MCF 10A (cell line): ENCODE results near the gene DDC. TPM values are rescaled to one million over a fixed set of nuclear protein-coding genes. Genes with fewer than 3 reads are reported as not detected.

Experiments used
- BruUV-seq: library from RNA; stranded (reverse); fragments of 400-500 nt; replicated peaks from 2 replicates; lab custom pipeline; 2021; lab: Mats Ljungman, UMichigan
- CTCF ChIA-PET: fragments of 300-600 bp; sonication (Branson Sonifier 250); formaldehyde crosslinking; extraction: SDS; loops from one replicate; lab custom pipeline; 2021; ENCODE audit warnings: antibody characterized with exemption, inconsistent platforms; lab: Yijun Ruan, JAX
- POLR2A ChIA-PET: fragments of 300-600, 350-650 bp; sonication (Branson Sonifier 250); formaldehyde crosslinking; extraction: SDS; loops from one replicate; lab custom pipeline; 2020; ENCODE audit warnings: antibody characterized with exemption, inconsistent platforms; lab: Yijun Ruan, JAX
- DNase-seq: peaks from one replicate; pipeline ENCODE4 v3.0.0-alpha.2; 2018; ENCODE audit not compliant: unreplicated experiment
- H3K27ac Mint-ChIP-seq: one replicate; pipeline ENCODE4 v1.8.0; 2022; ENCODE audit warnings: mild to moderate bottlenecking, low read depth, mixed read lengths; ENCODE audit not compliant: unreplicated experiment
- H3K27me3 Mint-ChIP-seq: one replicate; pipeline ENCODE4 v1.8.0; 2022; ENCODE audit warnings: mixed read lengths; ENCODE audit not compliant: insufficient read depth, unreplicated experiment
- H3K36me3 Mint-ChIP-seq: one replicate; pipeline ENCODE4 v1.8.0; 2022; ENCODE audit warnings: mild to moderate bottlenecking, moderate library complexity, mixed read lengths; ENCODE audit not compliant: insufficient read depth, unreplicated experiment
- H3K4me1 Mint-ChIP-seq: one replicate; pipeline ENCODE4 v1.8.0; 2022; ENCODE audit warnings: mixed read lengths; ENCODE audit not compliant: insufficient read depth, unreplicated experiment
- H3K4me3 Mint-ChIP-seq: one replicate; pipeline ENCODE4 v1.8.0; 2022; ENCODE audit warnings: mild to moderate bottlenecking, moderate library complexity, mixed read lengths; ENCODE audit not compliant: unreplicated experiment
- H3K9me3 Mint-ChIP-seq: one replicate; pipeline ENCODE4 v1.8.0; 2022; ENCODE audit warnings: mixed read lengths; ENCODE audit not compliant: unreplicated experiment
- intact Hi-C: fragments of 100-400 bp; cut with micrococcal nuclease; formaldehyde crosslinking; loops from 2 replicates; pipeline ENCODE4 v1.14.1; 2022
- total RNA-seq: library from RNA; stranded (reverse); gene quantifications from 2 replicates; pipeline ENCODE4 v1.2.3, GENCODE V29; 2022
- TF ChIP-seq, protein P1 (sequence below): fragments of 200-600 bp; IDR thresholded peaks from one replicate; pipeline ENCODE4 v1.8.0; 2022; ENCODE audit warnings: antibody characterized with exemption, mild to moderate bottlenecking; ENCODE audit not compliant: unreplicated experiment

Gene DDC
- total RNA-seq, 1 experiment from 2014 or later: 0.79 TPM

DNA sequence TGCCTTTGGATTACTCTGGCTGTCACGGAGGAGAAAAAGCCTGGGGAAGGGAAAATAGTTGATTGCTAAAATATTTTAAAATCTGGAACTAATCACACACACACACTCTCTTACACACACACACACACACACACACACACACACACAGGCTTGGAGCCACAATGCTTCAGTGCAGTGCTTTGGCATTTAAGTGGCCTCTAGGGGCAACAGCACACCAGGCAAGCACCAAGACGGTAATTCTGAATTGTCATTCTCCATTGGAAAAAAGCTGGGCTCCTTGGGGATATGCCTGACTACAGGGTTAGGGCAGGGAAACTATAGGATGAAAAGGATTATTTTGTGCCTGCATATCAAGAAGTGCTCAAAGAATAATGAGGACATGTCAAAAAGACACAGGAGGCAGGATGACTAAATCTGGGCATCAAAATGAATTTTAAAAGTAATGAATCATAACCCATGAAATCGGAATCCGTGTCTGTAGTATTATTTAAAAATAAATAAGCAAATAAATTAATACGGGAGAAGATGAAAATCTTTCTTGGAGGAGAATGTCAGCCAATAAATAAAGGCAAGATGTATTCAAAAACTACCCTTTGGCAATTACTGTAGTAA, 30.4 kb upstream of the DDC start:
- ChIA-PET POLR2A (no interaction called here), CTCF (interaction anchor here (0.5 to 1.5 kb wide), 8 partner anchors 9 to 744 kb away, joined by 3 to 8 read pairs (median 4); no protein-coding TSS in a partner anchor)
- TF ChIP-seq, protein P1, sequence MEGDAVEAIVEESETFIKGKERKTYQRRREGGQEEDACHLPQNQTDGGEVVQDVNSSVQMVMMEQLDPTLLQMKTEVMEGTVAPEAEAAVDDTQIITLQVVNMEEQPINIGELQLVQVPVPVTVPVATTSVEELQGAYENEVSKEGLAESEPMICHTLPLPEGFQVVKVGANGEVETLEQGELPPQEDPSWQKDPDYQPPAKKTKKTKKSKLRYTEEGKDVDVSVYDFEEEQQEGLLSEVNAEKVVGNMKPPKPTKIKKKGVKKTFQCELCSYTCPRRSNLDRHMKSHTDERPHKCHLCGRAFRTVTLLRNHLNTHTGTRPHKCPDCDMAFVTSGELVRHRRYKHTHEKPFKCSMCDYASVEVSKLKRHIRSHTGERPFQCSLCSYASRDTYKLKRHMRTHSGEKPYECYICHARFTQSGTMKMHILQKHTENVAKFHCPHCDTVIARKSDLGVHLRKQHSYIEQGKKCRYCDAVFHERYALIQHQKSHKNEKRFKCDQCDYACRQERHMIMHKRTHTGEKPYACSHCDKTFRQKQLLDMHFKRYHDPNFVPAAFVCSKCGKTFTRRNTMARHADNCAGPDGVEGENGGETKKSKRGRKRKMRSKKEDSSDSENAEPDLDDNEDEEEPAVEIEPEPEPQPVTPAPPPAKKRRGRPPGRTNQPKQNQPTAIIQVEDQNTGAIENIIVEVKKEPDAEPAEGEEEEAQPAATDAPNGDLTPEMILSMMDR: peak; percentile 23
- peak; percentile 36 for DNase-seq
- Mint-ChIP-seq H3K36me3 (peaks cover 54% of the 10 kb centered on the region), H3K4me1 (no peaks in the 10 kb centered on the region), H3K4me3 (no peak overlapping the region), H3K9me3 (no peaks in the 10 kb centered on the region), H3K27ac (no peak overlapping the region), H3K27me3 (no peaks in the 10 kb centered on the region)
- BruUV-seq: no TSS peak
- intact Hi-C loops: no loop called here

- Mint-ChIP-seq H3K9me3 (no peaks in the 10 kb centered on the region), H3K36me3 (peaks cover 54% of the 10 kb centered on the region), H3K27ac (no peak overlapping the region), H3K4me1 (no peaks in the 10 kb centered on the region), H3K27me3 (no peaks in the 10 kb centered on the region), H3K4me3 (no peak overlapping the region)
- intact Hi-C loops: no loop called here
- TF ChIP-seq, protein P1: no peak
- no peak for DNase-seq
- CTCF ChIA-PET: interaction anchor here (0.5 to 1.5 kb wide), 8 partner anchors 8 to 566 kb away, joined by 3 to 8 read pairs (median 4); no protein-coding TSS in a partner anchor
- POLR2A ChIA-PET: no interaction called here
- no TSS peak for BruUV-seq
Observed at GRCh38 chr7:50594734-50595485, 29.7 kb upstream of the DDC start.

DNA sequence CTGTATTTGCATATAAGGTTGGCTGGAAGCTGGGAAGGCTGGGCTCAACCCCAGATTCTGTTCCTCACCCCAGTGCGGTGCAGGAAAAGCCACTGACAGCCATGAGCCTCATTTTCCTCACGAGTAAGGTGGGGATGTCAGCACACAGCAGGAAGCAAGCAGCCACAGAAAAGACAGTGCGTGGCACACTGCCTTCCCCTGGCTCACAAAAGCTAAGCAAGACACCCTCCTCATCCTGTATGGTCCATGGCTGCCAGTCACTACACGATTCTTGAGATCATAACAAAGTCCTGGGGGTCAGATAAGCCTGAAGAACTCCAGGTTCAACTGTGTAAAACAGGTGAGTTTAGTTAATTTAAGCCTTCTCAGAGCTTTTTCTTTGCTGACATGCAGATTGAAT, 28.9 kb upstream of the DDC start:
- H3K4me1 Mint-ChIP-seq: no peaks in the 10 kb centered on the region
- TF ChIP-seq, protein P1: no peak
- peaks cover 54% of the 10 kb centered on the region for H3K36me3 Mint-ChIP-seq
- BruUV-seq: no TSS peak
- POLR2A ChIA-PET: interaction anchor here (1.3 kb wide), 1 partner anchor 126 kb away, joined by 4 read pairs; no protein-coding TSS in a partner anchor
- no peak for DNase-seq
- no peak overlapping the region for H3K27ac Mint-ChIP-seq
- intact Hi-C loops: no loop called here
- H3K9me3 Mint-ChIP-seq: no peaks in the 10 kb centered on the region
- H3K27me3 Mint-ChIP-seq: no peaks in the 10 kb centered on the region
- CTCF ChIA-PET: interaction anchor here (0.6 to 1.5 kb wide), 10 partner anchors 8 to 567 kb away, joined by 3 to 8 read pairs (median 4); no protein-coding TSS in a partner anchor
- no peak overlapping the region for H3K4me3 Mint-ChIP-seq

GRCh38 chr7:50592940-50593339, 27.7 kb upstream of the DDC start:
- ChIA-PET POLR2A (interaction anchor here (1.3 kb wide), 1 partner anchor 125 kb away, joined by 4 read pairs; no protein-coding TSS in a partner anchor), CTCF (no interaction called here)
- Mint-ChIP-seq H3K36me3 (peaks cover 42% of the 10 kb centered on the region), H3K9me3 (no peaks in the 10 kb centered on the region), H3K4me1 (no peaks in the 10 kb centered on the region), H3K4me3 (no peak overlapping the region), H3K27me3 (no peaks in the 10 kb centered on the region), H3K27ac (no peak overlapping the region)
- no TSS peak for BruUV-seq
- no peak for DNase-seq
- intact Hi-C loops: no loop called here
- TF ChIP-seq, protein P1: no peak
